ENCODE results near the gene SOX4.

GRCh38 chr6:21625642-21626041 lies 32.1 kb downstream of the SOX4 start:
- no peak for TF ChIP-seq CTCF (IDR thresholded peaks at IDR 0.05)
- no peak for TF ChIP-seq EZH2 (IDR thresholded peaks at IDR 0.05)
